Body of pancreas (tissue), 4 donors: ENCODE data around the gene MFAP1. TPM values are rescaled to one million over a fixed set of nuclear protein-coding genes. Genes with fewer than 3 reads are reported as not detected.
A peak's percentile ranks its signal among the peaks of the same experiment; 100 is the strongest.
"Not testable (repeated sequence)": the region's sequence is repeated elsewhere in the genome, so short reads cannot be mapped to it uniquely, and the experiment has no call there.

Experiments used
- ATAC-seq: fragments of 150-250 bp; one replicate; pipeline ENCODE4 v1.9.1; 2016
- DNase-seq, 4 donors: peaks; one replicate each; pipeline ENCODE4 v3.0.0-alpha.2; 2019
- H3K27ac ChIP-seq, 4 donors: fragments of 200-600 bp; sonication (generic); 1 replicate in 3 of 4; 2 replicates in 1 of 4; pipeline versions ENCODE4 v1.5.1 to v1.6.1; 2016 to 2019; ENCODE audit warnings: mild to moderate bottlenecking in 1 of 4, mixed read lengths in 1 of 4, moderate library complexity in 1 of 4
- H3K27me3 ChIP-seq, 2 donors: fragments of 200-600 bp; sonication (generic); one replicate each; pipeline ENCODE4 v1.6.0; 2016; ENCODE audit warnings: mild to moderate bottlenecking in 1 of 2
- H3K36me3 ChIP-seq, 2 donors: fragments of 200-600 bp; sonication (generic); replicated peaks in 1 of 2; 2 replicates each; pipeline ENCODE4 v1.5.1; 2016; ENCODE audit warnings: low read depth in 2 of 2; ENCODE audit not compliant: insufficient read depth in 1 of 2
- H3K4me1 ChIP-seq: fragments of 200-600 bp; sonication (generic); one replicate; pipeline ENCODE4 v1.6.0; 2016
- H3K4me3 ChIP-seq, 2 donors: fragments of 200-600 bp; sonication (generic); 1 replicate in 1 of 2; 2 replicates in 1 of 2; pipeline ENCODE4 v1.5.1; 2016 to 2019
- H3K9me3 ChIP-seq, 3 donors: fragments of 200-600 bp; sonication (generic); 1 replicate in 2 of 3; 2 replicates in 1 of 3; pipeline ENCODE4 v1.5.1; 2016
- POLR2A ChIP-seq, 3 donors: fragments of 450-650 bp; IDR thresholded peaks; one replicate each; pipeline ENCODE4 v1.6.1; 2016; ENCODE audit warnings: antibody characterized with exemption in 3 of 3, mild to moderate bottlenecking in 2 of 3
- WGBS, 2 donors: methylation state at CpG; one replicate each; pipeline ENCODE4 v1.1.5; 2017; 5-methylcytosine and 5-hydroxymethylcytosine counted together
- intact Hi-C: fragments of 100-400 bp; cut with DNase I; formaldehyde crosslinking; loops from one replicate; pipeline ENCODE4 v1.15.1; 2023
- total RNA-seq, 2 donors: library from RNA; depleted of rRNA; stranded (reverse); fragments of >200 nt; gene quantifications; one replicate each; pipeline ENCODE4 v1.1.0, GENCODE V29; 2016
- TF ChIP-seq, protein P1 (sequence below), 7 experiments: fragments of 450-650 bp in 4 of 7; fragments of 200-600 bp in 3 of 7; sonication (generic) in 3 of 7; IDR thresholded peaks; one replicate each; pipeline ENCODE4 v1.5.1; 2016 to 2019; ENCODE audit warnings: antibody characterized with exemption in 7 of 7

The MFAP1 gene
- total RNA-seq, 2 donors from 2014 or later = 1.6 to 9.9 TPM

DNA sequence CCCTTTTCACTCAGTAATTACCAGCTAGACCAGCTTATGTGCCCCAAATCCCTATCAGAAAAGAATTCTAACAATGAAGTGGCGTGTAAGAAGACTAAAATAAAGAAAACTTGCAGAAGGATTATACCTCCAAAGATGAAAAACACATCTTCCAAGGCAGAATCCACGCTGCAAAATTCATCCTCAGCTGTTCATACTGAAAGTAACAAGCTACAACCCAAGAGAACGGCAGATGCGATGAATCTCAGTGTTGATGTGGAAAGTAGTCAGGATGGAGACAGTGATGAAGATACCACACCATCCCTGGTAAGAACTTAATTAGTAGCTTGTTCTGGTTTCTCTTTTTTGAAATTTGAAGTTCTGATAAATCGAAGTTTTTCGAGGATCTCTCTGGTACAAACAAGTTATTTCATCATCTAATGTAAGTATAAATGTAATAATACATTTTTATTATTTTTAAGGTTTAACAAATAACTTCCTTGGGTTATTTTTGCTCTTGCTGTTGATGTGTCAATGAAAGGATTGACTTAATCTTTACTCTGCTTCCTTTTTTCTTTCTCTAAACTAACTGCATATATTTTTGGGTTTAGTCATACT lies 3.7 kb upstream of the MFAP1 start:
- Histone ChIP-seq H3K9me3 (no peaks in the 10 kb centered on the region), H3K27ac (peak overlapping the region in 1 of 4 donors; percentile 7), H3K4me1 (peaks cover 26% of the 10 kb centered on the region), H3K36me3 (no peaks in the 10 kb centered on the region), H3K4me3 (no peak overlapping the region), H3K27me3 (no peaks in the 10 kb centered on the region)
- TF ChIP-seq, protein P1, sequence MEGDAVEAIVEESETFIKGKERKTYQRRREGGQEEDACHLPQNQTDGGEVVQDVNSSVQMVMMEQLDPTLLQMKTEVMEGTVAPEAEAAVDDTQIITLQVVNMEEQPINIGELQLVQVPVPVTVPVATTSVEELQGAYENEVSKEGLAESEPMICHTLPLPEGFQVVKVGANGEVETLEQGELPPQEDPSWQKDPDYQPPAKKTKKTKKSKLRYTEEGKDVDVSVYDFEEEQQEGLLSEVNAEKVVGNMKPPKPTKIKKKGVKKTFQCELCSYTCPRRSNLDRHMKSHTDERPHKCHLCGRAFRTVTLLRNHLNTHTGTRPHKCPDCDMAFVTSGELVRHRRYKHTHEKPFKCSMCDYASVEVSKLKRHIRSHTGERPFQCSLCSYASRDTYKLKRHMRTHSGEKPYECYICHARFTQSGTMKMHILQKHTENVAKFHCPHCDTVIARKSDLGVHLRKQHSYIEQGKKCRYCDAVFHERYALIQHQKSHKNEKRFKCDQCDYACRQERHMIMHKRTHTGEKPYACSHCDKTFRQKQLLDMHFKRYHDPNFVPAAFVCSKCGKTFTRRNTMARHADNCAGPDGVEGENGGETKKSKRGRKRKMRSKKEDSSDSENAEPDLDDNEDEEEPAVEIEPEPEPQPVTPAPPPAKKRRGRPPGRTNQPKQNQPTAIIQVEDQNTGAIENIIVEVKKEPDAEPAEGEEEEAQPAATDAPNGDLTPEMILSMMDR (IDR thresholded peaks at IDR 0.05) = no peak
- no peak for TF ChIP-seq POLR2A (IDR thresholded peaks at IDR 0.05)
- intact Hi-C loops = no loop called here
- ATAC-seq (no peak), DNase-seq (no peak)
- 59 to 69% methylated on average over 6 of the region's 6 CpGs for WGBS, 2 donors

DNA sequence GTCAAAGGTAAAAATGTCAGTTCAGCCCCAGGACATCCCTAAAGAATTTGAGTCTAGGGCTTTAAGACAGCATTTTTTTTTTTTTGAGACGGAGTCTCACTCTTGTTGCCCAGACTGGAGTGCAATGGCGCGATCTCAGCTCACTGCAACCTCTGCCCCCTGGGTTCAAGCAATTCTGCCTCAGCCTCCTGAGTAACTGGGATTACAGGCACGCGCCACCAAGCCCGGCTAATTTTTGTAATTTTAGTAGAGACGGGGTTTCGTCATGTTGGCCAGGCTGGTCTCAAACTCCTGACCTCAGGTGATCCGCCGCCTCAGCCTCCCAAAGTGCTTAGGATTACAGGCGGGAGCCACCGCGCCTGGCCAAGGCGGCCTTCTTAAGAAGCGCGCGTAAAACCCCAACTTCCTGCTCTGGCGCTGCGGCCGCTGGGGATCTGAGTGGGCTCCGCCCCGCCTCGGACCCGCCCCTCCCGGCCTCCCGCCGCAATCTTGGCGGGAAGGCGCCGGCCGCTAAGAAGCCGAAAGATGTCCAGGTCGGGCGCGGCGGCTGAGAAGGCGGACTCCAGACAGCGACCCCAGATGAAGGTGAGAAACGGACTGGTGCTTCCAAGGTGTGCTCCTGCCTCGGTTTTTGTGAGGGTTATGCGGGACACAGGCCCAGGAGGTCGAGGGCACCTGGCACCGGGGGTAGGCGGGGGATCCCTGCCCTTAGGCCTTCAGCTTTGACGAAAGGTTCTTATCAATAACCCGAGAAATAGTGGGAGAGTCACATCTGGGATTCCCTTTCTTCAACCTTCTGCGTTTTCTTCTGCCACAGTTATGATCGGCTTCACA lies 2.2 kb upstream of the MFAP1 start, which contains the start of gene WDR76:
TSS of gene WDR76 (plus strand) at position 495 of the 834 bp plus-strand sequence. CDS start at position 526, 31 bp downstream.
- Histone ChIP-seq H3K4me3 (peak within 1 kb of the TSS in 1 of 2 donors; percentile 30), H3K27ac (peak within 1 kb of the TSS; percentile 21 to 76 (median 68)), H3K36me3 (no peaks in the 10 kb centered on the region), H3K9me3 (no peaks in the 10 kb centered on the region), H3K27me3 (no peaks in the 10 kb centered on the region), H3K4me1 (peaks cover 39% of the 10 kb centered on the region)
- 2 to 9% methylated on average over 12 to 48 of the region's 48 CpGs for WGBS, 2 donors
- TF ChIP-seq, protein P1 (IDR thresholded peaks at IDR 0.05) = peak in 1 of 7 experiments; percentile 6
- peak in 2 of 3 donors; percentile 60 to 71 for TF ChIP-seq POLR2A (IDR thresholded peaks at IDR 0.05)
- ATAC-seq (peak; percentile 73), DNase-seq (peak; percentile 81 to 88 (median 84))
- intact Hi-C loops = no loop called here

DNA sequence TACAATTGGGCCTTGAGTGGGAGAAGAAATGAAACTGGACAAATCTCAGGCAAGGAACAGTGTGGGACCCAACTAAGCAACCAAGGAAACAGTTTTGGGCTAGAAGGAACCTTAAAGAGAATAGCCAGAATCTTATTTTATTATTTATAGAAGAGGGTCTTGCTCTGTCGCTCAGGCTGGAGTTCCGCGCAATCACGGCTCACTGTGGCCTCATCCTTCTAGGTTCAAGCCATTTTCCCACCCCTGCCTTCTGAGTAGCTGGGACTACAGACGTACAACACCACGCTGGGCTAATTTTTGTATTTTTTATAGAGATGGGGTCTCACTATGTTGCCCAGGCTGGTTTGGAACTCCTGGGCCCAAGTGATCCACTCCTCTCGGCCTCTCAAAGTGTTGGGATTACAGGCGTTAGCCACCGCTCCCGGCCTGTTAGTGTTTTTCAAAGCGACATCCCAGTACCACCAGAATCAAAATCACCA lies 1.6 kb upstream of the MFAP1 start:
- no peaks in the 10 kb centered on the region for H3K36me3 ChIP-seq
- peak overlapping the region in 3 of 4 donors; percentile 66 to 76 (median 70) for H3K27ac ChIP-seq
- WGBS, 2 donors = 92 to 93% methylated on average over 11 of the region's 11 CpGs
- no peak for DNase-seq
- no peaks in the 10 kb centered on the region for H3K9me3 ChIP-seq
- TF ChIP-seq, protein P1 (IDR thresholded peaks at IDR 0.05) = no peak
- TF ChIP-seq POLR2A (IDR thresholded peaks at IDR 0.05) = no peak
- no peak overlapping the region for H3K4me3 ChIP-seq
- intact Hi-C loops = no loop called here
- no peak for ATAC-seq
- H3K4me1 ChIP-seq = peaks cover 44% of the 10 kb centered on the region
- no peaks in the 10 kb centered on the region for H3K27me3 ChIP-seq

DNA sequence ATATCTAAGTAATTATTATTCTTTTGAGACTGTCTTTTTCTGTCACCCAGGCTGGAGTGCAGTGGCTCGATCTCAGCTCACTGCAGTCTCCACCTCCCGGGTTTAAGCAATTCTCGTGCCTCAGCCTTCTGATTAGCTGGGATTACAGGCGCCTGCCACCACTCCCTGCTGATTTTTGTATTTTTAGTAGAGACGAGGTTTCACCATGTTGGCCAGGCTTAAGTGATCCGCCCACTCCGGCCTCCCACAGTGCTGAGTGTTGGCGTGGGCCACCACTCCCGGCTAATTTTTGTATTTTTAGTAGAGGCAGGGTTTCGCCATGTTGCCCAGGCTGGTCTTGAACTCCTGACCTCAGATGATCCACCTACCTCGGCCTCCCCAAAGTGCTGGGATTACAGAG lies 815 bp upstream of the MFAP1 start:
- intact Hi-C loops, H3K36me3 ChIP-seq, H3K27ac ChIP-seq, H3K4me3 ChIP-seq, H3K27me3 ChIP-seq, DNase-seq, ATAC-seq, H3K9me3 ChIP-seq: not testable (repeated sequence)
- H3K4me1 ChIP-seq = peaks cover 44% of the 10 kb centered on the region
- WGBS, 2 donors = 83 to 90% methylated on average over 10 to 11 of the region's 11 CpGs

DNA sequence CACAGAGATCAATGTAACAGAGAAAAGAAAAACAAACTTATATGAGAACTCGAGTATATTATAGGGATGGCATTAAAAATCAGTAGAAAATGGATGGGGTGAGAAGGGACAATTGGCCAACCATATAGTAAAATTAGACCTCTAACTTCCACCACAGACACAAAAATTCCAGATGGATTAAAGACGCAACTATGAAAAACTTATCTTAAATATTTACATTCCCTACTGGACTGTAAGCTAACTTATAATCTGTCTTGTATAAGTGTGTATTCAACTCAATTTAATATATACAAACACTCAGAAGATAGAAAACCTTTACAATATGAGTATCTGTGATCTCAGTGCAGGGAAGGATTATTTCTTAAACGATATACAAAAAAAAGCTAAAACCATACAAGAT lies 3.0 kb downstream of the MFAP1 start:
- DNase-seq (no peak), ATAC-seq (no peak)
- no peak for TF ChIP-seq POLR2A (IDR thresholded peaks at IDR 0.05)
- TF ChIP-seq, protein P1 (IDR thresholded peaks at IDR 0.05) = no peak
- H3K27ac ChIP-seq = no peak overlapping the region
- no peaks in the 10 kb centered on the region for H3K27me3 ChIP-seq
- intact Hi-C loops = no loop called here
- peaks cover 0 to 5% of the 10 kb centered on the region in 2 donors for H3K36me3 ChIP-seq
- 46 to 60% methylated on average over 3 of the region's 3 CpGs for WGBS, 2 donors
- no peak overlapping the region for H3K4me3 ChIP-seq
- peaks cover 35% of the 10 kb centered on the region for H3K4me1 ChIP-seq
- no peaks in the 10 kb centered on the region for H3K9me3 ChIP-seq

DNA sequence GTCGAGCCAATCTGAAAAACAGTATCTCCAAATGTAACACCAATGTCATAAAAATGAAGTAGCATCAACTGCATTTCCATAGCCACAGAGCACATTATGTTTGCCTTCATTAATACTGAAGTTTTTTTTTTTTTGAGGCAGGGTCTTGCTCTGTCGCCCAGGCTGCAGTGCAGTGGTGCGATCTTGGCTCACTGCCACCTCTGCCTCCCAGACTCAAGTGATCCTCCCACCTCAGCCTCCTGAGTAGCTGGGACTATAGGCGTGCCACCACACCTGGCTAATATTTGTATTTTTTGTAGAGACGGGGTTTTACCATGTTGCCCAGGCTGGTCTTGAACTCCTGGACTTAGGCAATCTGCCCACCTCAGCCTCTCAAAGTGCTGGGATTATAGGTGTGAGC lies 9.4 kb downstream of the MFAP1 start:
- H3K4me1 ChIP-seq, ATAC-seq, intact Hi-C loops, H3K27me3 ChIP-seq, H3K4me3 ChIP-seq, H3K27ac ChIP-seq, DNase-seq, H3K9me3 ChIP-seq: not testable (repeated sequence)
- WGBS, 2 donors = 94 to 95% methylated on average over 5 of the region's 5 CpGs
- peaks cover 7 to 36% of the 10 kb centered on the region in 2 donors for H3K36me3 ChIP-seq
